Endothelial cell of hepatic sinusoid (primary cell): ENCODE data around the gene PDE4C.

ENCODE experiments used
- in situ Hi-C: cut with HindIII; loops from 2 replicates; pipeline ENCODE4 v1.10.0; 2017; ENCODE audit warnings: low sequenced_read_pairs

PDE4C gene

DNA sequence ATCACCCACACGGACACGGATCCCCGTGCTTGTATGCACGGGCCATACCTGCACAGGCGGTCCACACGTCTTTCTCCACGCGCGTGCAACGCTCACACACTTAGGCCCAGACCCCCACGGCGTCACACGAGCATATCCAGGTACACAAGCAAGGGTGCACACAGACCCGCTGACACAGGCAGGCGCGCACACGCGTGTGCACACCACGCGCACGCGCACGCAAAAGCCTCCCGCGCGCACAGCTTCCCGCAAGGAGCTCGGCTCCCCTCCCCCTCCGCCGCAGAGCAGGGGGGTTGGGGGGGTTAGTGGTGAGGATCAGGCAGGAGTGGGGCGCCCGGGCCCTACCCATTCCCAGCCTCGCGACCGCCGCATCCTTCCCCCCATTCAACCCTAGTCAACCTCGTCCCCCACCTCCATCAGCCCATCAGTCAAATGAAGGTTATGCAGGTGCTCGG, 22.8 kb downstream of the PDE4C start:
- in situ Hi-C loops, result no loop called here

DNA sequence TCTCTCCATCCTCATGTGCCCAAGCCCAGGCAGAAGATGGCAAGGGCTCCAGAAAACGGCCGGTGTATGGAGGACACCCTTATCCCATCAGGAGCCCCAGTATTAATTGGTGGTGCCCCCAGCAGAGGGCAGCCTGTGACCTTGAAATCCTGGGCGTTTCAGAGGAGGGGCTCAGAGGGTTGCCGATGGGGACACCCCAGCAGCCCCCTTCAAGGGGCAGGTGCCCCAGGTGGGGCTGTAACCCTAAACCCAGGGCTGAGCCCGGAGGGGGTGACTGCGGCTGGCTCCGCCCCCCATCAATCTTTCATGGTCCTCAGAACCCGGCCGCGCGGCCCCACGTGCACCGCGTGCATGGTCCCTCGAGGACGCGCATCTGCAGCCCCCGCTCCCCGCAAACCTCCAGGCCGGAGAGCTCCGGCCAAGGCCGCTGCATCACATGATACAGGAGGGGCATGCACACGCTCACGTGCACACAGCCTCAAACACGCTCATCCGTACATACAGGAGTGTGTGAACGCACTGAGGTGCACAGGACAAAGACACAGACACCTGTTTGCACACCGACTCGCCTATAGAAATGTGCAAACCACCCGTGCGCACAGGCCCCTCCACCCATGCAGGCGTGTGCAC, 23.3 kb downstream of the PDE4C start:
- in situ Hi-C loops, result no loop called here

DNA sequence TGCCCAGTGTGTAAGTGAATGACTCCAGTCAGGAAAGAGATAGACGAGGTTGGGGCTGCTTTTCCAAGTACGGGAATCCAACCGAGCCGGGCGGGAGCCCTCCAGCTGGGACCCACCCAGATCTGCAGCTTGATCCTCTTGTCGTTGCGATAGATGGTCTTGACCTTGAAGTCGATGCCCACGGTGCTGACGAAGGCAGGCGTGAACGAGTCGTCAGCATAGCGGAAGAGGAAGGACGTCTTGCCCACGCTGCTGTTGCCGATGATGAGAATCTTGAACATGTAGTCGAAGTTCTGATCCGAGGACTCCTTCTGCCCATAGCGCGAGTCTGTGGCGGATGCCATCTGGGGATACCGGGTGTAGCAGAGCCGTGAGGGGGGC, 23.9 kb downstream of the PDE4C start:
- in situ Hi-C loops, result no loop called here

DNA sequence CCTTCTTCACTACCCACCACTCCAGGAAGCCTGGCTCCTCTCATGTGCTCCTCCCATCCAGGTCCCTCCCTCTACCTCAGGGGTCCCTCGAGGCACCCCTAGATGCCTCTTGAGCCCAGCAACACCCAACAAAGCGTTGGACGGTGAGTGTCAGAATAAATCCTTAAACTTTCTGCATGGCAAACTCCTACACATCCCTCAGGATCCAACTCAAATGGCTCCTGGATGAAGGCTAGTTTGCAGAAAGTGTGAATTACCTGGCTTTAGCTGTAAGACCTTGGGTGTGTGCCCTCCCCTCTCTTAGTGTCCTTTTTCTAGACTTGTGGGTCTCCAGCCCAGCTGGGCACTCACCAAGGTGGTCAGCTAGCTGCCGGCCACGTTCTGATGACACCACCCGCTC, 27.9 kb downstream of the PDE4C start:
- in situ Hi-C loops, result loop anchor here (10.0 kb wide), 1 partner anchor 196 kb away; the partner anchor contains the start of gene LRRC25

DNA sequence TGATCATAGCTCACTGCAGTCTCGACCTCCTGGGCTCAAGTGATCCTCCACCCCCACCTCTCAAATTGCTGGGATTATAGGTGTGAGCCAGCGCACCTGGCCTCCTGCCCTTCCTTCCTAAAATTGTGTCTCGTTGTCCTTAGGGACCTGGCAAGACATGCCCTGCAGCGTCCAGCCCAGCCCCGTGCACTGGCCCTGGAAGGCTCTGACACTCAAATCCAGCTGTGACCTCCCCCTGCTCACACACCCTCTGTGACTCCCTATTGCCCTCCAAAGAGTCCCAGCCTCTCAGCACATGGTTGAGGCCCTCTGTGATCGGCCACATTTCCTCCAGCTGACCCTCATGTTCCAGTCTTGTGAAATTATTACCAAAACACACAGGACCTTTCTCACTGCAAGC, 28.3 kb downstream of the PDE4C start:
- in situ Hi-C loops, result loop anchor here (10.0 kb wide), 1 partner anchor 197 kb away; the partner anchor contains the start of gene LRRC25

DNA sequence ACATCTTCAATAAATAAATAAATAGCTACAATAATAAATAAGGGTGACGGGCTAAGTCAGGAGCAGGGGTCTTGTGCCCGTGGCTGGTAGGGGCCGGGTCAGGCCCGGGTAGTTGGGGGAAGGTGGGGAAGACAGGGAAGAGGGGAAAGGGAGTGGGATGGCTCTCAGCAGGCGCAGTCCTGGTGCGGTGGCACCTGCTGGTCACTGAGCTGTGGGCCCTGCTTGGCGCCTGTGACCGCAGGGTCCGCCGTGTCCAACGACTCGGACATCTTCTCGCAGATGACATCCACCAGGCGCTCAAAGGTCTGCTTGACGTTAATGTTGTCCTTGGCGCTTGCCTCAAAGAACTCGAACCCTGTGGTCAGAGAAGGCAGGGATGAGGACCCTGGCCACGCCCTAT, 28.9 kb downstream of the PDE4C start:
- in situ Hi-C loops, result loop anchor here (10.0 kb wide), 1 partner anchor 197 kb away; the partner anchor contains the start of gene LRRC25

DNA sequence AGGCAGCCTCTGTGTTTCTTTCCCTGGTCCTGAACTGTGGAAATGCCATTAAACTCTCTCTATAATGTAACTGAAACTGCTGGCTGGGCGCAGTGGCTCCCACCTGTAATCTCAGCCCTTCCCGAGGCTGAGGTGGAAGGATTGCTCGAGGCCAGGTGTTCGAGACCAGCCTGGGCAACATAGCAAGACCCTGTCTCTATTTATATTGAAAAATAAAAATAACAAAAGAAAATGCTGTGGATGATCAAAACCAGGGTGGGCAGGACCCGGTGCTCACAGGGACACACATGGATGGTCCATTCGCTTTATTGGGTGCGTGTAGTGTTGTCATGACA, 29.8 kb downstream of the PDE4C start:
- in situ Hi-C loops, result loop anchor here (10.0 kb wide), 1 partner anchor 198 kb away; the partner anchor contains the start of gene LRRC25

DNA sequence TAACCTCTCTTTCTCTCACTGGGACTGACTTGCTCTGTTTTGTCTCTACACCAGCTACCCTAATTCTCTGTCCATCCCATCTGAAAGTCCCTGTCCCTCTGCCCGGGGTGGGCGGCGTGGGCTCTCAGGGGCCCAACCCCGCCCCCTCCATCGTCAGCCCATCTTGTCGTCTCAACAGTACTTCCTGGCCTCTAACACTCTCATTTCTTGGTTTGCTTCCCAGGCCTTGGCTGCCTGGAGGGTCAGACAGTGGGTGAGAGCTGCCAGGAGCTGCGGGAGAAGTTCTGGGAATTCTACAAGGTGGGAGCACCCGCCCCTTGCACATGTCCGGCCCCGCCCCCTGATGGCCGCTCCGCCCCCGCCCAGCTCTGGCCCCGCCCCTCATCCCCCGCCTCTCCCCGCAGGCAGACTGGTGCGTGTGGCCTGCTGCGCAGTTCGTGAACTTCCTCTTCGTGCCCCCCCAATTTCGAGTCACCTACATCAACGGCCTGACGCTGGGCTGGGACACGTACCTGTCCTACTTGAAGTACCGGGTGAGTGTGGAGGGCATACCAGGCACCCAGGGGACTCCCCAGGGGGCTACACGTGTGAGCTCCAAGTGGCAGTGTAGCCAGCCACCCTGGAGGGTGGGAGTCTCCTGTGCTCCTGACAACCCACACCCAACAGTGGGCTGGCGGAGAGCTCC, 31.5 kb downstream of the PDE4C start:
- in situ Hi-C loops, result loop anchor here (10.0 kb wide), 1 partner anchor 200 kb away; the partner anchor contains the start of gene LRRC25

DNA sequence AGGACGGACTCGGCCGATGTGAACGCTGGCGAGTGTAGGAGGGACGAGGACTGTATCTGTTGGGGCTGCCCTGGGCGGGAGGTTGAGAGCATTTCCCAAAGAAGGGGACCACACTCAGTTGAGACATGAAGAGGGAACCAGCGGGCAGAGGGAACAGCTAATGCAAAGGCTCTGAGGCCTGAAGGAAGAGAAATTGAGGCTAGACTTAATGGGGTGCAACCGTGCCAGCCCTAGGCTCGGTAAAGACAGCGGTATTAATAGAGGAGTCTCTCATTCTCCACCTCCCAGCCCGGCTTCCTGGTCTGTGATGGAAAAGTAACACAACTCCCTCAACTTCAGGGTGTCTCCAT, 32.1 kb downstream of the PDE4C start:
- in situ Hi-C loops, result loop anchor here (10.0 kb wide), 1 partner anchor 201 kb away; the partner anchor contains the start of gene LRRC25

DNA sequence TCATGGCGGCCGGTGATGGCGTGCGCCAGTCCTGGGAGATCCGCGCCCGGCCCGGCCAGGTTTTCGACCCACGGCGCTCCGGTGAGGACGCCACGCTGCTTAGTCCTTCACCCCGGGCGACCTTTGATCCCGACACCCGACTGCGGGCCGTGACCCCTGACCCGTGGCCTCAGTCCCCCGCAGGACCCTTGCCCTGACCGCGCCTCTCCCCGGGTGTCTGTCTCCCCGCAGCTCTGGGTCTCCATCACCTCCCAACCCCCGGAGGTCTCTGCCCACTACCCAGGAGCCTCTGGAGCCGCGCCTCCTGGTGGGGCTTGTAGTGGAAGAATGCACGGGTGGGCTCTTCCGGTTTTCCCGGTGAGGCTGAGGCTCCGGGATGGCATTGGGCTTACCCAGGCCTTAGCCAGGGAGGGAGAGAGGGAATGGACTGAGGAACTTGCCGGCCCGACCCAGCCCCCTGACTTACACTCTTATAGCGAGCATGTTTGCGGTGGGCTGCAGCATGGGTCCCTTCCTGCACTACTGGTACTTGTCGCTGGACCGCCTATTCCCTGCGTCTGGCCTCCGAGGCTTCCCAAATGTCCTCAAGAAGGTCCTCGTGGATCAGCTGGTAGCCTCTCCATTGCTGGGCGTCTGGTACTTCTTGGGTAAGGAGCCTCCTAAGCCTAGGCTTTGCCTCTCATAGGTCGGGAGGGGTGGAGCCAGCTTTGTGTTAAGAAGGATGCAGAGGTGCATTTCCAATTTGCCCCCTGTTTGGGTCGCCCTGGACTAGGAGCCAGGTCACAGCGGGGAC, 32.7 kb downstream of the PDE4C start:
- in situ Hi-C loops, result loop anchor here (10.0 kb wide), 1 partner anchor 201 kb away; the partner anchor contains the start of gene LRRC25

DNA sequence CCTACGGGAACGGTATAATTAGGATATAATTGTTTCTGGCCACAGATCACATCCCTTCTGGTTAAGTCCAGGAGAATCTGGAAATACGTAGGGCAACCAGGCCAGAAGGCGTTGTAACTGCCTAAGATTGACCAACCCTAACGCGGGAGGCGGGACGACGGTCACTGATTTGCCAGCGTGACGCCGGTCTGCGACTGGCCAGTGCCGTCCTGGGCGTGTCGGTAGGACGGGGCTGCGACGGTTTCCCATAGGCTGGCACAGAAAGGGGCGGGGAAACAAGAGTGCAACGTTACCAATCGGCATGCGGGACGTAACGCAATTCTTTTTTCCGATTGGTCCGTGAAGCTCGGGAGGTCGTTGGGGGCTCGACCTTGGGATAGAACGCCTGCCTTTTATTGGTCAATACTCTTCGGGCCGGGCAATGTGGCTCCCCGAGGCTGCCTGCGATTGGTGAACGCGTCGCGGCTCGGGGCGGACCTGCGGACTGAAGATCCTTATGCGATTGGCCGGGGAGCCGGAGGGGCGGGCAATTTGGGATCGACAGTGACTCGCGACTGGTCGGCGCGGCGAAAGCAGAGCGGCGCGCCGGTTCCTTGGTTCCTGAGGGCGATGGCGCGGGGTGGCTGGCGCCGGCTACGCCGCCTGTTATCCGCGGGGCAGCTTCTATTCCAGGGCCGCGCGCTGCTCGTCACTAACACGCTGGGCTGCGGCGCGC, 33.4 kb downstream of the PDE4C start, which contains the start of gene MPV17L2:
Gene MPV17L2 (plus strand): TSS at position 546 of the 715 bp plus-strand sequence. CDS start 64 bp downstream, at position 610.
- in situ Hi-C loops, result loop anchor here (10.0 kb wide), 1 partner anchor 202 kb away; the partner anchor contains the start of gene LRRC25

DNA sequence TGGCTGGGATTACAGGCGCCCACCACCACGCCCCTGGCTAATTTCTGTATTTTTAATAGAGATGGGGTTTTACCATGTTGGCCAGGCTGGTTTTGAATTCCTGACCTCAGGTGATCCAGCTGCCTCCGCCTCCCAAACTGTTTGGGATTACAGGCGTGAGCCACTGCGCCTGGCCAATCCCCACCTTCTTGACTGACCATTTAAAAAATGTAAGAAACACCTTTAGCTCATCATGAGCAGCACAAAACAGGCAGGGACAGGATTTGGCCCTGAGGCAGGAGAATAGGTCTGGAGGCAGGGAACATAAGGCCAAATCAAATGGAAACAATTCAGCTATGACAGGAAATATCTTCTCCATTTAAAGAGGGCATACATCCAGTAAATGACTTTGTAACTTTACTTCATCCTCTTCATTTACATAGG, 34.6 kb downstream of the PDE4C start:
- in situ Hi-C loops, result loop anchor here (10.0 kb wide), 1 partner anchor 203 kb away; the partner anchor contains the start of gene LRRC25

DNA sequence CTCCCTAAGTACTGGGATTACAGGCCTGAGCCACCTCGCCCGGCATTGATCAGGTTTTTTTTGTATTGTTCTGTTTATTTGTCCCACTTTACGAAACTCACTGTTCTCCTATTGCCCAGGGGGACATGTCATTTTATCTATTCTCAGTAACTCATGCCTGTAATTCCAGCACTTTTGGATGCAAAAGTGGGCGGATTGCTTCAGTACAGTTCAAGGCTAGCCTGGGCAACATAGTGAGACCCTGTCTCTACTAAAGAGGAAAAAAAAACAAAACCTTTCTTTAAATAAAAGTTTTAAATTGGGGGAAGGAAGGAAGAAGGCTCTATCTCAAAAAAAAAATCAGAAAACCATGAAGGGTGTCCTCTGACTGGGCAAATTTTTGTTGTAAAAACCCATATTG, 36.0 kb downstream of the PDE4C start:
- in situ Hi-C loops, result loop anchor here (10.0 kb wide), 1 partner anchor 205 kb away; the partner anchor contains the start of gene LRRC25

DNA sequence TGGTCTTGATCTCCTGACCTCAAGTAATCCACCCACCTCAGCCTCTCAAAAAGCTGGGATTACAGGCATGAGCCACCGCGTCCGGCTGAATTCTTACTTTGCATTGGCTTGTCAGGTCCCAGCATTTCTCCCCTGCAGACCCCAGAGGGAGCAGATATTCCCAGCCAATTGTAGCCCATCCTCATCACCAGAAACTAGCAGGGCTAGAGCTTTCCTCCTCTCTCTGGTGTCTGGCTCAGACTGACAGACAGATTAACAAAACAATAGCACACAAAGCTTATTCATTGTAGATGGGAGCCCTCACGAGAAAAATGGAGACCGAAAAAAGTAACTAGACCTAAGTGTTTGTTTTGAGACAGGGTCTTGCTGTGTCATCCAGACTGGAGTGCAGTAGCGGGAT, 40.7 kb downstream of the PDE4C start:
- in situ Hi-C loops, result loop anchor here (10.0 kb wide), 1 partner anchor 81 kb away; no protein-coding TSS in a partner anchor

DNA sequence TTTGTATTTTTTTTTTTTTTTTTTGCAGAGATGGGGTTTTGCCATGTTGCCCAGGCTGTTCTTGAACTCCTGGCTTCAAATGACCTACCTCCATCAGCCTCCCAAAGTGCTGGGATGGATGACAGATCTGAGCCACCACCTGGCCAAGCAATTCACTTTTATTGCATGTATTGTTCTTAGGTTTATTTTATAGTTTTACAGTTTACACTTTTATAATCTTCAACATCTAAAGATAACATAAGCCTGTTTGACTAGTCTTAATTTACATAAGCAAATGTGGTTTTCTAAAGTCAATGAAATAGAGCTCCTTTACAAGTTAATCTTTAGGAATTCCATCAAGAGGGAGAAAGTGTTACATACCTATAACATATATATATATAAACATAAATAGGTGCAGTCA, 42.7 kb downstream of the PDE4C start:
- in situ Hi-C loops, result loop anchor here (5.0 to 10.0 kb wide), 2 partner anchors 44 to 79 kb away; partner anchors contain the start of gene PDE4C

DNA sequence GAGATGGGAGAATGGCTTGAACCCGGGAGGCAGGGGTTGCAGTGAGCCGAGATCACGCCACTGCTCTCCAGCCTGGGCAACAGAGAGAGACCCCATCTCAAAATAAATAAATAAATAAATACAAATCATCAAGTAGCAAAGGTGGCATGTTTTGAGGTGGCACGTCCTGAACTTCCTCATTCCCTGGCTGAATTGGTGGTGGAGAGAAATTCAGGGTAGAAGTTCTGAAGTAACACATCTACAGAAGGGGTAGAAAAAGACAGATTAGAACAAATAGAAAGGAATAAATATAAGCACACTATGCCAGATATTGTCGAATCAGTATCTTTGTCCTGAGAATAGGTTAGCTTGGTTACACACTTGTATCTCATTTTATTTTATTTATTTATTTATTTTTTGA, 46.3 kb downstream of the PDE4C start:
- in situ Hi-C loops, result loop anchor here (5.0 to 10.0 kb wide), 2 partner anchors 47 to 75 kb away; partner anchors contain the start of gene PDE4C

DNA sequence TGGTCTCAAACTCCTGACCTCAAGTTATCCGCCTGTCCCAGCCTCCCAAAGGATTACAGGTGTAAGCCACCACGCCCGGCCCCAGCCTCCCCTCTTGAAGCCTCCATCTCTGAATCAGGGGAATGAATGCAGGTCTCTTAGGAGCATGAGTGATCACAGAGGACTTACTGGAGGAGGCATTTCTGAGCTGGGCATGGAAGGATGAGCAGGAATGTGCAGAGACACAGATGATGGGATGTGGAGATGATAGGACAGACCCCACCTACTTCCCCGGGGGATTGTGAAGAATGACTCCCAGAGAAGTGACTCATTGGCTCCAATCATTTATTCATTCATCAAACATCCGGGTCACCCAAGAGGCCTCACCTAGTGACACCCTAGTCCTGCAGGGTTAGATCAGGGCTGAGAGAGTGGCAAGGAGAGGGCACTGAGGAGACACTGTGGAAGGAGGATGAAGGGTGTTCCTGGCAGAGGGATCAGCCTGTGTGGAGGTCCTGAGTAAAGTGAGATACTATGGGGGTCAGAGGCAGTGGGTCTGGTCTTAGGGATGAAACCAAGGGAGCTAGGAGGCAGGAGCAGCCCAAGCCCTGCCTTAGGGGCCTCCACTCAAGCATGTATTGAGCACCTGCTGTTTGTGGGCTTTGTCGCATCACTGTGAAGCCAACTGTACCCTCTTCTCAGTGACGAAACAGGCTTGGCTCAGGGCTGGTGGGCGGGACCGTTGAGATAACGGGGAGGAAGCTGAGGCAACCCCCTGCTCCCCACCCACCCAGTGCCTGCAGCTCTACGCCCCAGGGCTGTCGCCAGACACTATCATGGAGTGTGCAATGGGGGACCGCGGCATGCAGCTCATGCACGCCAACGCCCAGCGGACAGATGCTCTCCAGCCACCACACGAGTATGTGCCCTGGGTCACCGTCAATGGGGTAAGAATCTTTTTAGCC, 49.6 kb downstream of the PDE4C start:
- in situ Hi-C loops, result no loop called here

DNA sequence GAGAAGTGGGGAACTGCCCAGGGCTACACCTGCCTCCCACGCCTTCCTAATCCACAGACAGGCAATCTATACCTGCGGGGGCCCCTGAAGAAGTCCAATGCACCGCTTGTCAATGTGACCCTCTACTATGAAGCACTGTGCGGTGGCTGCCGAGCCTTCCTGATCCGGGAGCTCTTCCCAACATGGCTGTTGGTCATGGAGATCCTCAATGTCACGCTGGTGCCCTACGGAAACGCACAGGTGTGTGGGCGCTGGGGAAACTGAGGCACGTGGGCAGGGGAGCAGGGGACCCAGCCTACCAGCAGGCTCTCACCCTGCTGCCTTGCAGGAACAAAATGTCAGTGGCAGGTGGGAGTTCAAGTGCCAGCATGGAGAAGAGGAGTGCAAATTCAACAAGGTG, 51.3 kb downstream of the PDE4C start:
- in situ Hi-C loops, result no loop called here
